B cell (primary cell): ENCODE results near the gene PLEKHA5.

ENCODE experiments used
- CTCF ChIP-seq: fragments of 200-600 bp; IDR thresholded peaks from one replicate; pipeline ENCODE4 v1.8.0; 2022; ENCODE audit warnings: antibody characterized with exemption, mild to moderate bottlenecking
- EZH2 ChIP-seq: IDR thresholded peaks from 2 replicates; pipeline ENCODE4 v1.6.1; 2012; ENCODE audit warnings: borderline replicate concordance, low read depth, mild to moderate bottlenecking, moderate library complexity, low read length; ENCODE audit not compliant: insufficient read depth, poor library complexity, severe bottlenecking

GRCh38 chr12:19404242-19404880 lies 274.8 kb downstream of the PLEKHA5 start:
- TF ChIP-seq CTCF (no peak), EZH2 (no peak)
